Hematopoietic multipotent progenitor cell treated with erythropoietin and hydrocortisone succinate and interleukin-3 and kit ligand, for 4 days (in vitro differentiated cells): Measurements from ENCODE around the gene ZNF546.

Experiments used
- DNase-seq: peaks from one replicate; pipeline ENCODE4 v3.0.0-alpha.2; 2015

Gene ZNF546

GRCh38 chr19:40056505-40056904, 59.6 kb downstream of the ZNF546 start:
- DNase-seq = no peak

GRCh38 chr19:40057166-40057565, 60.3 kb downstream of the ZNF546 start:
- DNase-seq = no peak

- DNase-seq = no peak
Observed at GRCh38 chr19:40059624-40060023, 62.8 kb downstream of the ZNF546 start.

- no peak for DNase-seq
Observed at GRCh38 chr19:40070058-40070457, 73.2 kb downstream of the ZNF546 start.
